ENCODE data around the gene TSNAX.

DNA sequence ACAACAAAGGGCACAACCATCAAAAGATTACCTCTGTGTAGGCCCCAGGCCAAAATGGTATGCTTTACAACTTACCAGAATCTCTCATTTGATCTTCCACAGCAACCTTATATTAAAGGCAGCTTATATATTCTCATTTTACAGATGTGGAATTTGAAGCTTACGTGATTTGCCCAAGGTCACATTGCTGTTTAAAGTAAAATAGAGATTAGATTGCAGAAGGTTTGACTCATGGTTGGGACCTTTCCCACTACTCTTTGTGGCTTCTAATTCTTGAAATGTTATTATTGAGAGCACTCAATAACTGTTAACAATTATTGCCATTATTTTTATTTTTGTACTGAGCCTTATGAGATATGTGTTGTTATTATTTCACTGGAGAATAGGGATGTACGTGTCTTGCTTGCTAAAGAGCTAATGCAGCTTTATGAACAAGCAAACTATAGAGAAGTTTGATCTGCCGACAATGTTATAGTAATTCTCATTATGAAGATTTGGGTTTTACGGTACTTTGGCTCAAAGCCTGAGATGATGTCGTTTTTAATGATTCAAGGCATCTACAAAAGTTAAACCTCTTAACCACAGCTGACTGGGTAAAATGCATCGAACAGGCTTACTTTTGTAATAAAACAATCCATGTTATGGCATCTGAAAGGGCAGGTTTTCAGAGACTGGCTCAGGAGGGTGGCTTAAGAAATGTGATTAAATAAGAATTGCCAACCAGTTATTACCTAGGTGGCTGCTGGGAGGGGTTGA is 43.3 kb upstream of the TSNAX start:
- TF ChIP-seq, protein P1, sequence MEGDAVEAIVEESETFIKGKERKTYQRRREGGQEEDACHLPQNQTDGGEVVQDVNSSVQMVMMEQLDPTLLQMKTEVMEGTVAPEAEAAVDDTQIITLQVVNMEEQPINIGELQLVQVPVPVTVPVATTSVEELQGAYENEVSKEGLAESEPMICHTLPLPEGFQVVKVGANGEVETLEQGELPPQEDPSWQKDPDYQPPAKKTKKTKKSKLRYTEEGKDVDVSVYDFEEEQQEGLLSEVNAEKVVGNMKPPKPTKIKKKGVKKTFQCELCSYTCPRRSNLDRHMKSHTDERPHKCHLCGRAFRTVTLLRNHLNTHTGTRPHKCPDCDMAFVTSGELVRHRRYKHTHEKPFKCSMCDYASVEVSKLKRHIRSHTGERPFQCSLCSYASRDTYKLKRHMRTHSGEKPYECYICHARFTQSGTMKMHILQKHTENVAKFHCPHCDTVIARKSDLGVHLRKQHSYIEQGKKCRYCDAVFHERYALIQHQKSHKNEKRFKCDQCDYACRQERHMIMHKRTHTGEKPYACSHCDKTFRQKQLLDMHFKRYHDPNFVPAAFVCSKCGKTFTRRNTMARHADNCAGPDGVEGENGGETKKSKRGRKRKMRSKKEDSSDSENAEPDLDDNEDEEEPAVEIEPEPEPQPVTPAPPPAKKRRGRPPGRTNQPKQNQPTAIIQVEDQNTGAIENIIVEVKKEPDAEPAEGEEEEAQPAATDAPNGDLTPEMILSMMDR (IDR thresholded peaks at IDR 0.05): no peak
- TF ChIP-seq, protein P2, sequence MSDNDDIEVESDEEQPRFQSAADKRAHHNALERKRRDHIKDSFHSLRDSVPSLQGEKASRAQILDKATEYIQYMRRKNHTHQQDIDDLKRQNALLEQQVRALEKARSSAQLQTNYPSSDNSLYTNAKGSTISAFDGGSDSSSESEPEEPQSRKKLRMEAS (IDR thresholded peaks at IDR 0.05; ENCODE audit: low read depth): no peak
- TF ChIP-seq YY1 (IDR thresholded peaks at IDR 0.05; ENCODE audit: low read depth) (no peak), NRF1 (IDR thresholded peaks at IDR 0.05; ENCODE audit: low read depth, low read length) (no peak), GABPA (IDR thresholded peaks at IDR 0.05; ENCODE audit: low read depth) (no peak), EZH2phosphoT487 (IDR thresholded peaks at IDR 0.05; ENCODE audit: borderline replicate concordance, low read depth) (no peak), NFIC (IDR thresholded peaks at IDR 0.05; ENCODE audit: borderline replicate concordance) (no peak), FOSL2 (IDR thresholded peaks at IDR 0.05; ENCODE audit: borderline replicate concordance, low read depth) (no peak), RAD21 (IDR thresholded peaks at IDR 0.05; ENCODE audit: low read length) (no peak), POLR2AphosphoS5 (IDR thresholded peaks at IDR 0.05; ENCODE audit: low read depth, low read length) (no peak), TEAD4 (IDR thresholded peaks at IDR 0.05; ENCODE audit: borderline replicate concordance, insufficient read depth) (no peak), SMC3 (IDR thresholded peaks at IDR 0.05; ENCODE audit: low read depth, low read length) (no peak)
- TF ChIP-seq, protein P3, sequence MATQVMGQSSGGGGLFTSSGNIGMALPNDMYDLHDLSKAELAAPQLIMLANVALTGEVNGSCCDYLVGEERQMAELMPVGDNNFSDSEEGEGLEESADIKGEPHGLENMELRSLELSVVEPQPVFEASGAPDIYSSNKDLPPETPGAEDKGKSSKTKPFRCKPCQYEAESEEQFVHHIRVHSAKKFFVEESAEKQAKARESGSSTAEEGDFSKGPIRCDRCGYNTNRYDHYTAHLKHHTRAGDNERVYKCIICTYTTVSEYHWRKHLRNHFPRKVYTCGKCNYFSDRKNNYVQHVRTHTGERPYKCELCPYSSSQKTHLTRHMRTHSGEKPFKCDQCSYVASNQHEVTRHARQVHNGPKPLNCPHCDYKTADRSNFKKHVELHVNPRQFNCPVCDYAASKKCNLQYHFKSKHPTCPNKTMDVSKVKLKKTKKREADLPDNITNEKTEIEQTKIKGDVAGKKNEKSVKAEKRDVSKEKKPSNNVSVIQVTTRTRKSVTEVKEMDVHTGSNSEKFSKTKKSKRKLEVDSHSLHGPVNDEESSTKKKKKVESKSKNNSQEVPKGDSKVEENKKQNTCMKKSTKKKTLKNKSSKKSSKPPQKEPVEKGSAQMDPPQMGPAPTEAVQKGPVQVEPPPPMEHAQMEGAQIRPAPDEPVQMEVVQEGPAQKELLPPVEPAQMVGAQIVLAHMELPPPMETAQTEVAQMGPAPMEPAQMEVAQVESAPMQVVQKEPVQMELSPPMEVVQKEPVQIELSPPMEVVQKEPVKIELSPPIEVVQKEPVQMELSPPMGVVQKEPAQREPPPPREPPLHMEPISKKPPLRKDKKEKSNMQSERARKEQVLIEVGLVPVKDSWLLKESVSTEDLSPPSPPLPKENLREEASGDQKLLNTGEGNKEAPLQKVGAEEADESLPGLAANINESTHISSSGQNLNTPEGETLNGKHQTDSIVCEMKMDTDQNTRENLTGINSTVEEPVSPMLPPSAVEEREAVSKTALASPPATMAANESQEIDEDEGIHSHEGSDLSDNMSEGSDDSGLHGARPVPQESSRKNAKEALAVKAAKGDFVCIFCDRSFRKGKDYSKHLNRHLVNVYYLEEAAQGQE (IDR thresholded peaks at IDR 0.05; ENCODE audit: low read depth, low read length): no peak
